ENCODE data around the gene LIN54. TPM values are rescaled to one million over a fixed set of nuclear protein-coding genes. Genes with fewer than 3 reads are reported as not detected.

Gene LIN54
- total and polyA plus RNA-seq, 2 of the 13 experiments (the other 11 are each of a cell fraction or from before 2014, with no cell fraction given), result 25.2 to 32.9 TPM

GRCh38 chr4:83034630-83035494 lies 24.2 kb upstream of the LIN54 start, which contains the start of gene COPS4 (continued):
- TF ChIP-seq GTF2F1 (IDR thresholded peaks at IDR 0.05; ENCODE audit: low read length), result peak; percentile 80; the same call in 1 of the 2 replicates
- TF ChIP-seq SRSF4 (IDR thresholded peaks at IDR 0.05; ENCODE audit: low read depth, low read length, poor library complexity, severe bottlenecking), result no peak
- TF ChIP-seq, protein P1, sequence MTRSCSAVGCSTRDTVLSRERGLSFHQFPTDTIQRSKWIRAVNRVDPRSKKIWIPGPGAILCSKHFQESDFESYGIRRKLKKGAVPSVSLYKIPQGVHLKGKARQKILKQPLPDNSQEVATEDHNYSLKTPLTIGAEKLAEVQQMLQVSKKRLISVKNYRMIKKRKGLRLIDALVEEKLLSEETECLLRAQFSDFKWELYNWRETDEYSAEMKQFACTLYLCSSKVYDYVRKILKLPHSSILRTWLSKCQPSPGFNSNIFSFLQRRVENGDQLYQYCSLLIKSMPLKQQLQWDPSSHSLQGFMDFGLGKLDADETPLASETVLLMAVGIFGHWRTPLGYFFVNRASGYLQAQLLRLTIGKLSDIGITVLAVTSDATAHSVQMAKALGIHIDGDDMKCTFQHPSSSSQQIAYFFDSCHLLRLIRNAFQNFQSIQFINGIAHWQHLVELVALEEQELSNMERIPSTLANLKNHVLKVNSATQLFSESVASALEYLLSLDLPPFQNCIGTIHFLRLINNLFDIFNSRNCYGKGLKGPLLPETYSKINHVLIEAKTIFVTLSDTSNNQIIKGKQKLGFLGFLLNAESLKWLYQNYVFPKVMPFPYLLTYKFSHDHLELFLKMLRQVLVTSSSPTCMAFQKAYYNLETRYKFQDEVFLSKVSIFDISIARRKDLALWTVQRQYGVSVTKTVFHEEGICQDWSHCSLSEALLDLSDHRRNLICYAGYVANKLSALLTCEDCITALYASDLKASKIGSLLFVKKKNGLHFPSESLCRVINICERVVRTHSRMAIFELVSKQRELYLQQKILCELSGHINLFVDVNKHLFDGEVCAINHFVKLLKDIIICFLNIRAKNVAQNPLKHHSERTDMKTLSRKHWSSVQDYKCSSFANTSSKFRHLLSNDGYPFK (CRISPR knock-in tag; IDR thresholded peaks at IDR 0.05; ENCODE audit: borderline replicate concordance), result peak; percentile 84; the same call in 1 of the 2 replicates
- no peak for TF ChIP-seq KLF6 (CRISPR knock-in tag; IDR thresholded peaks at IDR 0.05)
- peak; percentile 53; the same call in 1 of the 2 replicates for TF ChIP-seq MEF2D (CRISPR knock-in tag; IDR thresholded peaks at IDR 0.05)
- TF ChIP-seq SOX13 (IDR thresholded peaks at IDR 0.05), result 0 out of 2 replicates have a peak, but pooled peaks have one; percentile 24
- peak in 1 of 2 experiments; percentile 59; a peak in 2 of 4 replicates for TF ChIP-seq SOX13 (CRISPR knock-in tag; conservative IDR thresholded peaks at IDR 0.05 in 1 of 2, IDR thresholded peaks at IDR 0.05 in 1 of 2)
- TF ChIP-seq, protein P2, sequence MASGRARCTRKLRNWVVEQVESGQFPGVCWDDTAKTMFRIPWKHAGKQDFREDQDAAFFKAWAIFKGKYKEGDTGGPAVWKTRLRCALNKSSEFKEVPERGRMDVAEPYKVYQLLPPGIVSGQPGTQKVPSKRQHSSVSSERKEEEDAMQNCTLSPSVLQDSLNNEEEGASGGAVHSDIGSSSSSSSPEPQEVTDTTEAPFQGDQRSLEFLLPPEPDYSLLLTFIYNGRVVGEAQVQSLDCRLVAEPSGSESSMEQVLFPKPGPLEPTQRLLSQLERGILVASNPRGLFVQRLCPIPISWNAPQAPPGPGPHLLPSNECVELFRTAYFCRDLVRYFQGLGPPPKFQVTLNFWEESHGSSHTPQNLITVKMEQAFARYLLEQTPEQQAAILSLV (CRISPR knock-in tag; IDR thresholded peaks at IDR 0.05; ENCODE audit: borderline replicate concordance), result peak; percentile 15; the same call in 1 of the 2 replicates
- TF ChIP-seq TSC22D2 (CRISPR knock-in tag; IDR thresholded peaks at IDR 0.05; ENCODE audit: borderline replicate concordance), result no peak
- no peak for TF ChIP-seq SSRP1 (CRISPR knock-in tag; IDR thresholded peaks at IDR 0.05)
- peak; percentile 52 for TF ChIP-seq ZNF18 (CRISPR knock-in tag; IDR thresholded peaks at IDR 0.05; ENCODE audit: insufficient replicate concordance)
- TF ChIP-seq ELF3 (CRISPR knock-in tag; IDR thresholded peaks at IDR 0.05), result peak; percentile 74
- 0 out of 2 replicates have a peak, but pooled peaks have one; percentile 25 for TF ChIP-seq ZNF333 (CRISPR knock-in tag; IDR thresholded peaks at IDR 0.05; ENCODE audit: borderline replicate concordance)
- TF ChIP-seq ZNF772 (CRISPR knock-in tag; IDR thresholded peaks at IDR 0.05), result peak; percentile 89
- TF ChIP-seq HOXD1 (CRISPR knock-in tag; IDR thresholded peaks at IDR 0.05), result peak; percentile 55; the same call in 1 of the 2 replicates
- TF ChIP-seq SALL2 (CRISPR knock-in tag; IDR thresholded peaks at IDR 0.05), result peak; percentile 78
- TF ChIP-seq GATAD2A (CRISPR knock-in tag; IDR thresholded peaks at IDR 0.05), result peak; percentile 82
- TF ChIP-seq HMG20B (CRISPR knock-in tag; conservative IDR thresholded peaks at IDR 0.05), result peak; percentile 74
- 0 out of 2 replicates have a peak, but pooled peaks have one; percentile 55 for TF ChIP-seq ZNF616 (CRISPR knock-in tag; IDR thresholded peaks at IDR 0.05; ENCODE audit: low read depth)
- TF ChIP-seq ZNF564 (CRISPR knock-in tag; IDR thresholded peaks at IDR 0.05), result peak; percentile 79; the same call in 1 of the 2 replicates
- TF ChIP-seq SRF (IDR thresholded peaks at IDR 0.05; ENCODE audit: low read depth, low read length), result peak; percentile 90
- TF ChIP-seq SP4 (CRISPR knock-in tag; IDR thresholded peaks at IDR 0.05), result peak; percentile 39; the same call in 1 of the 2 replicates
- TF ChIP-seq TCF7L2 (IDR thresholded peaks at IDR 0.05; ENCODE audit: low read depth, low read length), result no peak
- 0 out of 2 replicates have a peak, but pooled peaks have one; percentile 64 for TF ChIP-seq ZKSCAN1 (IDR thresholded peaks at IDR 0.05; ENCODE audit: low read length)
- peak; percentile 97 for TF ChIP-seq IRF2 (CRISPR knock-in tag; IDR thresholded peaks at IDR 0.05)
- TF ChIP-seq KMT2B (CRISPR knock-in tag; IDR thresholded peaks at IDR 0.05), result peak; percentile 97
